ENCODE measurements around the gene SPAG5.

SPAG5 gene

GRCh38 chr17:28530926-28531325 is 67.9 kb downstream of the SPAG5 start:
- no peak for DNase-seq
- in situ Hi-C loops (cut with MboI; ENCODE audit: low pct_unique_long_range_greater_than_20kb, low sequenced_read_pairs), result no loop called here

GRCh38 chr17:28530250-28530649 is 68.6 kb downstream of the SPAG5 start:
- DNase-seq, result no peak
- in situ Hi-C loops (cut with MboI; ENCODE audit: low pct_unique_long_range_greater_than_20kb, low sequenced_read_pairs), result no loop called here

- no peak for DNase-seq
- in situ Hi-C loops (cut with MboI; ENCODE audit: low pct_unique_long_range_greater_than_20kb, low sequenced_read_pairs), result no loop called here
Measured at GRCh38 chr17:28529013-28529400, 69.8 kb downstream of the SPAG5 start.

- in situ Hi-C loops (cut with MboI; ENCODE audit: low pct_unique_long_range_greater_than_20kb, low sequenced_read_pairs), result no loop called here
Measured at GRCh38 chr17:28528327-28529012, 70.4 kb downstream of the SPAG5 start.

GRCh38 chr17:28527859-28528258 is 71.0 kb downstream of the SPAG5 start:
- in situ Hi-C loops (cut with MboI; ENCODE audit: low pct_unique_long_range_greater_than_20kb, low sequenced_read_pairs), result no loop called here

More at GRCh38 chr17:28528327-28529012, 70.4 kb downstream of the SPAG5 start:
- DNase-seq, result no peak

More at GRCh38 chr17:28527859-28528258, 71.0 kb downstream of the SPAG5 start:
- no peak for DNase-seq

Data from KBM-7 (cell line).